ENCODE data around the gene ZNF574. TPM values are rescaled to one million over a fixed set of nuclear protein-coding genes. Genes with fewer than 3 reads are reported as not detected.

The ZNF574 gene
- total RNA-seq: 19.2 and 28.1 TPM in 2 replicates

GRCh38 chr19:42075616-42076379 is at the start of gene ZNF574:
Gene ZNF574, plus strand, starts transcription at chr19:42076166. Its CDS starts 2,441 bp downstream, at chr19:42078607.

GRCh38 chr19:42069619-42070351 is 6.2 kb upstream of the ZNF574 start, which contains the start of gene GRIK5:
Gene GRIK5, minus strand, starts transcription at chr19:42070206. Its CDS starts 4,436 bp downstream, at chr19:42065770.

Other genes starting within 250 kb of the ZNF574 start
- gene LYPD4, start 231.5 kb upstream of the ZNF574 start, total RNA-seq: not detected in 2 replicates
- gene DMRTC2, start 231.1 kb upstream of the ZNF574 start, total RNA-seq: not detected in 2 replicates
- gene RPS19, start 215.9 kb upstream of the ZNF574 start, total RNA-seq: 1,032 and 1,457 TPM in 2 replicates
- gene CD79A, start 198.9 kb upstream of the ZNF574 start, total RNA-seq: 0.87 TPM in 1 of 2 replicates, not detected in the other
- 46.7 and 53.2 TPM in 2 replicates for gene ARHGEF1, start 193.0 kb upstream of the ZNF574 start, total RNA-seq
- gene ERFL, start 147.7 kb upstream of the ZNF574 start, total RNA-seq: 0.11 TPM in 1 of 2 replicates, not detected in the other
- gene RABAC1, start 116.8 kb upstream of the ZNF574 start, total RNA-seq: 223 and 238 TPM in 2 replicates
- 0.11 TPM in 1 of 2 replicates, not detected in the other for gene ATP1A3, start 81.9 kb upstream of the ZNF574 start, total RNA-seq
- 0.11 TPM in 1 of 2 replicates, not detected in the other for gene GRIK5, start 6.0 kb upstream of the ZNF574 start, total RNA-seq
- gene POU2F2, start 56.3 kb downstream of the ZNF574 start, total RNA-seq: under 0.01 and 0.33 TPM in 2 replicates
- 12.2 and 16.4 TPM in 2 replicates for gene DEDD2, start 141.5 kb downstream of the ZNF574 start, total RNA-seq
- 15.7 and 24.3 TPM in 2 replicates for gene ZNF526, start 144.1 kb downstream of the ZNF574 start, total RNA-seq
- gene GSK3A, start 166.4 kb downstream of the ZNF574 start, total RNA-seq: 17.3 and 26.6 TPM in 2 replicates
- gene ERF, start 179.0 kb downstream of the ZNF574 start, total RNA-seq: 13.4 and 19.2 TPM in 2 replicates
- gene CIC, start 193.1 kb downstream of the ZNF574 start, total RNA-seq: 26.2 and 27.9 TPM in 2 replicates
- 0.98 and 1.2 TPM in 2 replicates for gene PRR19, start 226.0 kb downstream of the ZNF574 start, total RNA-seq
- 57.3 and 61.4 TPM in 2 replicates for gene PAFAH1B3, start 226.5 kb downstream of the ZNF574 start, total RNA-seq
- not detected in 2 replicates for gene TMEM145, start 237.1 kb downstream of the ZNF574 start, total RNA-seq
- 35.9 and 41.6 TPM in 2 replicates for gene MEGF8, start 249.5 kb downstream of the ZNF574 start, total RNA-seq